ENCODE results near the gene C6orf141. TPM values are rescaled to one million over a fixed set of nuclear protein-coding genes. Genes with fewer than 3 reads are reported as not detected.

The C6orf141 gene
- total RNA-seq, result not detected in 2 replicates

- intact Hi-C loops (cut with micrococcal nuclease), result loop anchor here (1.0 kb wide), 2 partner anchors 57 to 87 kb away; partner anchors contain the start of genes CENPQ and MMUT
- Mint-ChIP-seq H3K36me3 (ENCODE audit: low read depth) (no peaks in the 10 kb centered on the region), H3K27ac (peak within 1 kb of the TSS; percentile 19), H3K9me3 (no peaks in the 10 kb centered on the region), H3K27me3 (ENCODE audit: insufficient read depth) (peaks cover 40% of the 10 kb centered on the region), H3K4me3 (peak within 1 kb of the TSS; percentile 83), H3K4me1 (ENCODE audit: low read depth) (peaks cover 20% of the 10 kb centered on the region)
- DNase-seq (ENCODE audit: low spot score), result no peak
These were observed at the start of gene C6orf141 for GRCh38 chr6:49550492-49551077. Gene C6orf141, plus strand, starts transcription at chr6:49550668. Its CDS starts 125 bp downstream, at chr6:49550793.

GRCh38 chr6:49504666-49505065 is 45.8 kb upstream of the C6orf141 start:
- no peak overlapping the region for H3K27ac Mint-ChIP-seq
- no peaks in the 10 kb centered on the region for H3K9me3 Mint-ChIP-seq
- no peaks in the 10 kb centered on the region for H3K36me3 Mint-ChIP-seq (ENCODE audit: low read depth)
- H3K4me3 Mint-ChIP-seq, result no peak overlapping the region
- DNase-seq (ENCODE audit: low spot score), result no peak
- no peaks in the 10 kb centered on the region for H3K4me1 Mint-ChIP-seq (ENCODE audit: low read depth)
- H3K27me3 Mint-ChIP-seq (ENCODE audit: insufficient read depth), result peaks cover 5% of the 10 kb centered on the region
- intact Hi-C loops (cut with micrococcal nuclease), result no loop called here

GRCh38 chr6:49506569-49507111 is 43.8 kb upstream of the C6orf141 start:
- H3K36me3 Mint-ChIP-seq (ENCODE audit: low read depth), result no peaks in the 10 kb centered on the region
- H3K9me3 Mint-ChIP-seq, result no peaks in the 10 kb centered on the region
- intact Hi-C loops (cut with micrococcal nuclease), result no loop called here
- no peak overlapping the region for H3K27ac Mint-ChIP-seq
- DNase-seq (ENCODE audit: low spot score), result no peak
- H3K27me3 Mint-ChIP-seq (ENCODE audit: insufficient read depth), result peaks cover 6% of the 10 kb centered on the region
- no peaks in the 10 kb centered on the region for H3K4me1 Mint-ChIP-seq (ENCODE audit: low read depth)
- no peak overlapping the region for H3K4me3 Mint-ChIP-seq

- Mint-ChIP-seq H3K4me3 (no peak overlapping the region), H3K36me3 (ENCODE audit: low read depth) (no peaks in the 10 kb centered on the region), H3K4me1 (ENCODE audit: low read depth) (no peaks in the 10 kb centered on the region), H3K27me3 (ENCODE audit: insufficient read depth) (peaks cover 7% of the 10 kb centered on the region), H3K9me3 (no peaks in the 10 kb centered on the region), H3K27ac (no peak overlapping the region)
- intact Hi-C loops (cut with micrococcal nuclease), result no loop called here
- DNase-seq (ENCODE audit: low spot score), result no peak
These were observed 41.1 kb upstream of the C6orf141 start for GRCh38 chr6:49509342-49509741.

- intact Hi-C loops (cut with micrococcal nuclease), result no loop called here
- no peak overlapping the region for H3K4me3 Mint-ChIP-seq
- peaks cover 11% of the 10 kb centered on the region for H3K27me3 Mint-ChIP-seq (ENCODE audit: insufficient read depth)
- H3K27ac Mint-ChIP-seq, result no peak overlapping the region
- H3K4me1 Mint-ChIP-seq (ENCODE audit: low read depth), result no peaks in the 10 kb centered on the region
- no peaks in the 10 kb centered on the region for H3K36me3 Mint-ChIP-seq (ENCODE audit: low read depth)
- no peaks in the 10 kb centered on the region for H3K9me3 Mint-ChIP-seq
- no peak for DNase-seq (ENCODE audit: low spot score)
These were observed 37.1 kb upstream of the C6orf141 start for GRCh38 chr6:49513153-49513989.

DNA sequence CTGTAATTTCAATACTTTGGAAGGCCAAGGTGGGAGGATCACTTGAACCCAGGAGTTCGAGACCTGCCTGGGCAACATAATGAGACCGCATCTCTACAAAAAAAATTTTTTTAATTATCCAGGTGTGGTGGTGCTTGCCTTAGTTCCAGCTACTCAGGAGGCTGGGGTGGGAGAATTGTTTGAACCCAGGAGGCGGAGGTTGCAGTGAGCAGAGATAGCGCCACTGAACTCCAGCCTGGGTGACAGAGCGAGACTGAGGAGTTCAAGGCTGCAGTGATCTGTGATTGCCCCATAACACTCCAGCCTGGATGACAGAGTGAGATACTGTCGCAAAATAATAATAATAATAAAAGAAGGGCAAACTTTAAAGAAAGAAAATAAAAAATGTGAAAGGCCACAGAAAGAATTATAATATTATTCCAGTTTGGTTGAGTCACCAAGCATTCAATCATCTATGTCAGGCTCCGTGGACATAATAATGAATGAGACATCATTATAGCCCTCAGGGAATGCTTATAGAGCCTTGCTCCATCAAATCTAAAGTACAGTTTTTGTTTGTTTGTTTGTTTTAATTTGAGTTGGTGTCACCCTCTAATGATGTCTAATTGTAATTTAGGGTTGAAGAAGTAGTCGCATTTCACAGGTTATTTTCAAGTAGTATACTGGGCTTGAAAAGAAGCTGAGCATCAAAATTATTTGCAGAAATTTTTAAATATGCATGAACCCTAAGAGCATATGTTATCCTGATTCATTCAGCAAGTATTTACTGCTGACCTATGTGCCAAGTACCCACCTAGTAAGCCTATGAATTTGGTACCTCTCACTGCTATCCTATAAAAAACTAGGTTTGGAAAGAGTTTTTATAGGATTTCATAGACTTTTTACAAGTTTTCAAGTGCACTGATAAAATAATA is 35.6 kb upstream of the C6orf141 start:
- DNase-seq (ENCODE audit: low spot score), result no peak
- Mint-ChIP-seq H3K27ac (no peak overlapping the region), H3K27me3 (ENCODE audit: insufficient read depth) (peaks cover 9% of the 10 kb centered on the region), H3K4me1 (ENCODE audit: low read depth) (no peaks in the 10 kb centered on the region), H3K36me3 (ENCODE audit: low read depth) (no peaks in the 10 kb centered on the region), H3K9me3 (no peaks in the 10 kb centered on the region), H3K4me3 (no peak overlapping the region)
- intact Hi-C loops (cut with micrococcal nuclease), result no loop called here

DNA sequence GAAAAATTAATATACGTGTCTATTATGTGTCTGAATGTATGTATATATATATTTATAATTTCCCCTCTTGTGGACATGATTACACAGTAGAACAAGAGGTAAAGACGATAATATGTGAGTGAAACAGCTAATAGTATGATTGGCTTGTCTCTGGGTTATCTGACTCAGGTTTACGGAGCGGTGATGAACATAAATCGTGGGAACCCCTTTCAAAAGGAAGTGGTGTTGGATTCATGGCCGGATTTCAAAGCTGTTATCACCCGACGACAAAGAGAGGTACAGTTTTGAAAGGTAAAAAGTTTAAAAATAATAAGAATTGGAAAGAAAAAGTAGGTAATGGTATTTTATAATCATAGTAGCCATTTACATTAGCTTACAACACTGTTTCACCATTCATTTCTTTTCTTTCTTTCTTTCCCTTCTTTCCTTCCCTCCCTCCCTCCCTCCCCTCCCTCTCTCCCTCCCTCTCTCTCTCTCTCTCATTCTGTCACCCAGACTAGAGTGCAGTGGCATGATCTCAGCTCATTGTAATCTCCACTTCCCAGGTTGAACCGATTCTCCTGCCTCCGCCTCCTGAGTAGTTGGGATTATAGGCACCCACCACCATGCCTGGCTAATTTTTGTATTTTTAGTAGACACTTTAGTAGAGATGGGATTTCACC is 34.9 kb upstream of the C6orf141 start:
- Mint-ChIP-seq H3K27ac (no peak overlapping the region), H3K36me3 (ENCODE audit: low read depth) (no peaks in the 10 kb centered on the region), H3K27me3 (ENCODE audit: insufficient read depth) (peaks cover 10% of the 10 kb centered on the region), H3K9me3 (no peaks in the 10 kb centered on the region), H3K4me1 (ENCODE audit: low read depth) (no peaks in the 10 kb centered on the region), H3K4me3 (no peak overlapping the region)
- no peak for DNase-seq (ENCODE audit: low spot score)
- intact Hi-C loops (cut with micrococcal nuclease), result no loop called here

DNA sequence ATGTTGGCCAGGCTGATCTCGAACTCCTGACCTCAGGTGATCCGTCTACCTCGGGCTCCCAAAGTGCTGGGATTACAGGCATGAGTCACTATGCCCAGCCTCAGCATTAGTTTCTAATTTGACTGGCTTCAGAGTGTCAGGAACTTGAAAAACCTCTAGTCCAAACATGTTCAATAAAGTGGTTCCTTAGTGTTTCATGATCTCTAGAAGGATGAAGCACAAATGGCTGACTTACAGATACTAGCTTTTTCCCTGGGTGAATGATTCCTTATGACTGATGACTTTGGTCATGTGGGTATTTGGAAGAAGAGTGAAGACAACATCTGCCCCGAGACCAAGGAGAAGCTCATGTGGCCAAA is 34.3 kb upstream of the C6orf141 start:
- DNase-seq (ENCODE audit: low spot score), result no peak
- no peaks in the 10 kb centered on the region for H3K4me1 Mint-ChIP-seq (ENCODE audit: low read depth)
- intact Hi-C loops (cut with micrococcal nuclease), result no loop called here
- H3K27me3 Mint-ChIP-seq (ENCODE audit: insufficient read depth), result peaks cover 10% of the 10 kb centered on the region
- H3K27ac Mint-ChIP-seq, result no peak overlapping the region
- no peaks in the 10 kb centered on the region for H3K36me3 Mint-ChIP-seq (ENCODE audit: low read depth)
- H3K9me3 Mint-ChIP-seq, result no peaks in the 10 kb centered on the region
- H3K4me3 Mint-ChIP-seq, result no peak overlapping the region

DNA sequence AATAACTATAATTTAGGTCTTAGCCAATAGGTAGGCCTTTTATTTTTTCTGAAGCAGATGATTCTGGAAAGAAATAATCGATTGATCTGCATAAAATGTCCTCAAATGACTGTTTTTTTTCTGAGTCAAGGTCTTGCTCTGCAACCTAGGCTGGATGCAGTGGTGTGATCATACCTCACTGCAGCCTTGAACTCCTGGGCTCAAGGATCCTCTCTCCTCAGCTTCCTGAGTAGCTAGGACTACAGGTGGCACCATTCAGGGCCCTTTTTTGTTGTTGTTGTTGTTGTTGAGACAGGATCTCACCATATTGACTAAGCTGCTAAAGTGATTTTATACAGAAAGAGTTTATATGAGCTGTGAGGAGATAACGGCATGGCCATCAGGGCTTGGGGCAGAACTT is 32.5 kb upstream of the C6orf141 start:
- H3K36me3 Mint-ChIP-seq (ENCODE audit: low read depth), result no peaks in the 10 kb centered on the region
- peaks cover 8% of the 10 kb centered on the region for H3K27me3 Mint-ChIP-seq (ENCODE audit: insufficient read depth)
- H3K4me1 Mint-ChIP-seq (ENCODE audit: low read depth), result no peaks in the 10 kb centered on the region
- H3K9me3 Mint-ChIP-seq, result no peaks in the 10 kb centered on the region
- intact Hi-C loops (cut with micrococcal nuclease), result no loop called here
- DNase-seq (ENCODE audit: low spot score), result no peak
- no peak overlapping the region for H3K27ac Mint-ChIP-seq
- no peak overlapping the region for H3K4me3 Mint-ChIP-seq

DNA sequence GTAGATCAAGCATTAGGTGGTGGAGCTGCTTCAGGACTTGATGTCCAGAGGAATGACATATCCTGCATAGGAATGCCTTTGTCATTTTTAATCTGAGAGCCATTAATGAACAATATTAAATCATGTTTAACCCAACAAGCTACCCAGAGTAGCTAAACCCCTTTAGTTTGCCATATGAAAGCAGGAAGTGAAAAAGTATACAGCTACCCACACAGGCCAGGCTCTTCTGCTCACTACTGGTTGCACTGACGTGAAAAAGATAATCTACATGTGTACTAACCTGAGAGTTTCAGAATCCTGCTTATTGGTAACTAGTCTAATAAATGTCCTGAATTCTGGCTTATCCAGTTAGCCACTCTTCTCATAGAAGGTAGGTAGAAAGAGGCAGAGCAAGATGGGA is 30.8 kb upstream of the C6orf141 start:
- no peaks in the 10 kb centered on the region for H3K4me1 Mint-ChIP-seq (ENCODE audit: low read depth)
- no peaks in the 10 kb centered on the region for H3K9me3 Mint-ChIP-seq
- no peak overlapping the region for H3K4me3 Mint-ChIP-seq
- intact Hi-C loops (cut with micrococcal nuclease), result no loop called here
- H3K27me3 Mint-ChIP-seq (ENCODE audit: insufficient read depth), result peaks cover 8% of the 10 kb centered on the region
- no peak overlapping the region for H3K27ac Mint-ChIP-seq
- no peak for DNase-seq (ENCODE audit: low spot score)
- H3K36me3 Mint-ChIP-seq (ENCODE audit: low read depth), result no peaks in the 10 kb centered on the region

GRCh38 chr6:49522710-49523593 is 27.5 kb upstream of the C6orf141 start:
- Mint-ChIP-seq H3K4me3 (no peak overlapping the region), H3K36me3 (ENCODE audit: low read depth) (no peaks in the 10 kb centered on the region), H3K4me1 (ENCODE audit: low read depth) (no peaks in the 10 kb centered on the region), H3K27me3 (ENCODE audit: insufficient read depth) (peaks cover 6% of the 10 kb centered on the region), H3K9me3 (no peaks in the 10 kb centered on the region), H3K27ac (no peak overlapping the region)
- no peak for DNase-seq (ENCODE audit: low spot score)
- intact Hi-C loops (cut with micrococcal nuclease), result no loop called here

DNA sequence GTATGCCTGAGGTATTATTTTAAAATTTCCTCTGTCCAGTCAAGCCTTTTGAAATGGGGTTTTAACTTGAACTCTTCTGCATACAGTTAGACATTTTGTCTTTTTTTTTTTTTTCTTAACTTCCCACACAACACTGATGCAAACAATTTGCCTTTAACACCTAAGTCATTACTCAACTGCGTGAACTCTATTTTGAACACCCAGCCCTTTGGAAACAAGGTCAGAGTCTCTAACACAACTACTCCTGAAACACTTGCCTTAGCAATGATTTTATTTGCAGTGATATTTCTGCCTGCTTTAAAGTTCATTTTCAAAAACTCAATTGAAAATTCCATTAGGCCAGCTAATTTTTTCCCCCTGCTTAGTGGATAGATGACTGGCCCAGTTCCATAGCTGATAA is 26.6 kb upstream of the C6orf141 start:
- Mint-ChIP-seq H3K27ac (no peak overlapping the region), H3K4me1 (ENCODE audit: low read depth) (no peaks in the 10 kb centered on the region), H3K9me3 (no peaks in the 10 kb centered on the region), H3K36me3 (ENCODE audit: low read depth) (no peaks in the 10 kb centered on the region), H3K27me3 (ENCODE audit: insufficient read depth) (peaks cover 4% of the 10 kb centered on the region), H3K4me3 (no peak overlapping the region)
- intact Hi-C loops (cut with micrococcal nuclease), result no loop called here
- no peak for DNase-seq (ENCODE audit: low spot score)
